WI38 (cell line): ENCODE data around the gene SYPL1.

Experiments
- H3K4me3 ChIP-seq: 2 replicates; pipeline ENCODE4 v1.5.1; 2011; ENCODE audit warnings: low read depth, mild to moderate bottlenecking, control low read depth, low read length
- TF ChIP-seq, protein P1 (sequence below): IDR thresholded peaks from 2 replicates; pipeline ENCODE4 v1.5.1; 2012; ENCODE audit warnings: low read depth, mild to moderate bottlenecking, control low read depth, low read length

SYPL1 gene

DNA sequence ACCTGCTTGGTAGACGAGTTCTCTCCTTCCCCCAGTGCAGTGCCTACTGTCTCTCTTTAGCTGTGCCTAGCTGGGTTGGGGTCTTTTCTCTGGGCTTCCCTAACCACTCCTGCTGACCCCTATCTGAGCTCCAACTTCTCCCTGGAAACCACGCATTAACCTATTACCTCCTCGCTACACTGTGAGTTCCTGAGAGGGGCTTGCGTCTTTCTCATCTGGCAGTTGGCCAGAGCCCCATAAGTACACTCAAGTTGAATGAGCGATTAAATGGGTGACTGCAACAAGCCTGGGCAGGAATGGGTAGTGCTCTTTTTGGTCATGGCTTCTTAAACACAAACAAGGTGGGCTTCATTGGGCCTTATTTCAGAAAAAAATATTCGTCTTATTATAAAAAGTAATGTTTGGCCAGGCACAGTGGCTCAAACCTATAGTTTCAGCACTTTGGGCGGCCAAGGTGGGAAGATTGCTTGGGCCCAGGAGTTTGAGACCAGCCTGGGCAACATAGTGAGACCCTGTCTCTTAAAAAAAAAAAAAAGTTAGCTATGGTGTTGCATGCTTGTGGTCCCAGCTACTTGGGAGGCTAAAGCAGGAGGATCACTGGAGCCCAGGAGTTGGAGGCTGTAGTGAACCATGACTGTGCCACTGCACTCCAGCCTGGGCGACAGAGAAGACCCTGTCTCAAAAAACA is 41.4 kb downstream of the SYPL1 start:
- no peak overlapping the region for H3K4me3 ChIP-seq
- TF ChIP-seq, protein P1, sequence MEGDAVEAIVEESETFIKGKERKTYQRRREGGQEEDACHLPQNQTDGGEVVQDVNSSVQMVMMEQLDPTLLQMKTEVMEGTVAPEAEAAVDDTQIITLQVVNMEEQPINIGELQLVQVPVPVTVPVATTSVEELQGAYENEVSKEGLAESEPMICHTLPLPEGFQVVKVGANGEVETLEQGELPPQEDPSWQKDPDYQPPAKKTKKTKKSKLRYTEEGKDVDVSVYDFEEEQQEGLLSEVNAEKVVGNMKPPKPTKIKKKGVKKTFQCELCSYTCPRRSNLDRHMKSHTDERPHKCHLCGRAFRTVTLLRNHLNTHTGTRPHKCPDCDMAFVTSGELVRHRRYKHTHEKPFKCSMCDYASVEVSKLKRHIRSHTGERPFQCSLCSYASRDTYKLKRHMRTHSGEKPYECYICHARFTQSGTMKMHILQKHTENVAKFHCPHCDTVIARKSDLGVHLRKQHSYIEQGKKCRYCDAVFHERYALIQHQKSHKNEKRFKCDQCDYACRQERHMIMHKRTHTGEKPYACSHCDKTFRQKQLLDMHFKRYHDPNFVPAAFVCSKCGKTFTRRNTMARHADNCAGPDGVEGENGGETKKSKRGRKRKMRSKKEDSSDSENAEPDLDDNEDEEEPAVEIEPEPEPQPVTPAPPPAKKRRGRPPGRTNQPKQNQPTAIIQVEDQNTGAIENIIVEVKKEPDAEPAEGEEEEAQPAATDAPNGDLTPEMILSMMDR: no peak

DNA sequence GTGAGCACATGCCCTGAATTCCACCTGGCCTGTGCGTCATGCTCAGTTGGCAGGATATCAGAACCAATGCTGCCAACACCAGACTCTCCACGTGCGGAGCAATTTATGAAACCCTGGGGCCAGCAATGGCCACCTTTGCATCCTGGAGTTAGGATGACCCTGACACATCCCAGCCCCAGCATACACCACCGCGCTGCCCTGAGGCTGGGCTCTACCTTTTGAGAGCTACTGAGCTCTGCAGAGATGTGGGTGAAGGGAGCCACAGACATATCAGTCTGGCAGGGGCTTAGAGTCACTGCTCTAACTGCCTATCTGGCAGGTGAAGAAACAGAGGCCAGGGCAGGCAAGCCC is 41.9 kb downstream of the SYPL1 start:
- TF ChIP-seq, protein P1: no peak
- no peak overlapping the region for H3K4me3 ChIP-seq

DNA sequence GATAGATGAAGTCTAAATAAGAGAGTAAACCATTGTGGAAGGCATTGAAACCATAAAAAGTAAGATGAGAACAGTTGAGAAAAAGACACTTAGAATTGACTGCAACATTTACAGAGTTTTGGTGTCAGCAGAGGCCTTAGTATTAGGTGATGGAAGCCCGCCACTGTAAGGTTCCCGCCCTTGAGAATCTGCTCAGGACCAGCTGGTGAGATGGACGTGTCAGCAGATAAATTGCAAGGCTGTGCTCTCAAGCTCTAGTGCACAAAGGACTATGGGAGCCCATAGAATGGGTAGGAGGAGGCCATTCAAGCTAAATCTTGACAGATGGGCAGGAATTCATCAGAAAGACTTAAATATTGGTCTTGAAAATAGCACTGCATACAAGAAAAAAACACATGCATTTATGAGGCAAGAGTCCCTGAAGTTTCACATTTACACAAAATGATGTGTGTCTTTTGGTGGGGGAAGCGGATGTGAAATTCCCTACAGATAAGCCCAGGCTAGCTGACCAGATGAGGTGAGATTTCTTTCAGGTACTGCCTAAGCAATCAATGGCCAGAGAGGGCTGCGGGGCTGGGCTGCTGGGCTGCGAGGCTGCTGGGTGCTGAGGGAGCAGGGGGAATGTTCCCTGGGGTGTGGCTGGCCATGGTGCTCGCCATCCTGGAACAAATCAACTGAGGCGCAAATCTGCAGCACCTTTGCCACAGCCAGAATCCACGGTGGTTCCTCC is 42.5 kb downstream of the SYPL1 start:
- no peak overlapping the region for H3K4me3 ChIP-seq
- TF ChIP-seq, protein P1: no peak

DNA sequence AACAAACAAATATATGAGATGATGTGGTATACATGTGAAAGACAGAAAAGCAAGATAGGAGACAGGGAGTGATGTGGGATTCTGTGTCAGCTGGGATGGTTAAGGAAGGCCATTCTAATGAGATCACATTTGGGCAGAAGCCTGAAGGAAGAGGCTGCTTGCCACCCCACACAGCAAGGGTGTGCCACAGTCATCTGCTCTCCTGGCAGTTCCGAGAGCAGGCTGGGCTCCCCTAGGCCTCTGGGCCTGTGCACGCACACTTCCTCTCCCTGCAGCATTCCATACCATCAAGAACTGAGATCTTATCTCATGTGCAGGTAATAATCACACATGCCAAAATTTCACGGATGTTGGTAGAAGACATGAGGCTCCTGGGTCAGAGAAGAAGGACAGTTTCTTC is 43.1 kb downstream of the SYPL1 start:
- TF ChIP-seq, protein P1: no peak
- no peak overlapping the region for H3K4me3 ChIP-seq

DNA sequence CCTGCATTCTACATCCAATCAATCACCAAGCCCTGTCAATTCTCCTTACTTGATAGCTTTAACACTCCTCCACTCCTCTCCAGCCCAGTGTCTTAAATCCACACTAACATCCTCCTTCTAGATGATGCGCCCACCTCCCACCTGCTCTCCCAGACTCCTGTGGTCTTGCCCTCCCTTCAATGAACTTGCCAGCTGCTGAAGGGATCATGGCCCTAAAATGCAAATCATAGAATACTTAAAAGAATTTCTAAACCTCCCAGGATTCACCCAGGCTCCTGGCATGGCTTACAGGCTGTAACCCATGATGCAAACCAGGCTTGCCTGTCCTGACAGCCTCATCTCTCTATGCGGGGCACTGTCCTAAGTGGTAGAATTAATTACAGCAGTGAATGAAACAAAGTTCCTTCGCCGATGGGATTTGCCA is 43.6 kb downstream of the SYPL1 start:
- no peak overlapping the region for H3K4me3 ChIP-seq
- TF ChIP-seq, protein P1: no peak

DNA sequence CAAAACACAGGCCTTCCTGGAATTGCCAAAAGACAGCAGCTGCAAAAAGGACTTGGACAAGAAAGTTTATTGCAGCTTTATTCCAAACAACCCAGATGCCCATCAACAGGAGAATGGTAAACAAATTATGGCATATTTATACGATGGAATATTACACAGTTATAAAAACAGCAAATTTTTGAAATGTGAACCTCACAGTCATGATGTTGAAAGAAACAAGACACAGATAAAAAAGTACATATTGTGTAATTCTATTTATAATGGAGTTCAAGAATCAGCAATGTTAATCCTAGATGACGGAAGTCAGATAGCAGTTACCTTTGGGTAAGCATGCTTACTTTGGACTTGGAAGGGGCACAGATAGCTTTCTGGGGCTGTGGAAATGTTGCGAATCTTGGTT is 44.4 kb downstream of the SYPL1 start:
- TF ChIP-seq, protein P1: no peak
- H3K4me3 ChIP-seq: no peak overlapping the region
